Caki2 (cell line): ENCODE measurements around the gene SPECC1L. TPM values are rescaled to one million over a fixed set of nuclear protein-coding genes. Genes with fewer than 3 reads are reported as not detected.

Experiments used
- DNase-seq: peaks from one replicate; pipeline ENCODE4 v3.0.0-alpha.2; 2015; ENCODE audit warnings: low read depth
- in situ Hi-C: cut with HindIII; loops from 2 replicates; pipeline ENCODE4 v1.10.0; 2016; ENCODE audit warnings: low sequenced_read_pairs, low pct_unique_long_range_greater_than_20kb, mixed read lengths
- total RNA-seq: library from RNA; depleted of rRNA; stranded (reverse); fragments of >200 nt; shearing (Covaris generic); gene quantifications from 2 replicates; pipeline ENCODE4 v1.2.3, GENCODE V29; 2014; ENCODE audit warnings: low replicate concordance

The SPECC1L gene
- total RNA-seq, 1 experiment from 2014 or later, result 6.7 TPM

DNA sequence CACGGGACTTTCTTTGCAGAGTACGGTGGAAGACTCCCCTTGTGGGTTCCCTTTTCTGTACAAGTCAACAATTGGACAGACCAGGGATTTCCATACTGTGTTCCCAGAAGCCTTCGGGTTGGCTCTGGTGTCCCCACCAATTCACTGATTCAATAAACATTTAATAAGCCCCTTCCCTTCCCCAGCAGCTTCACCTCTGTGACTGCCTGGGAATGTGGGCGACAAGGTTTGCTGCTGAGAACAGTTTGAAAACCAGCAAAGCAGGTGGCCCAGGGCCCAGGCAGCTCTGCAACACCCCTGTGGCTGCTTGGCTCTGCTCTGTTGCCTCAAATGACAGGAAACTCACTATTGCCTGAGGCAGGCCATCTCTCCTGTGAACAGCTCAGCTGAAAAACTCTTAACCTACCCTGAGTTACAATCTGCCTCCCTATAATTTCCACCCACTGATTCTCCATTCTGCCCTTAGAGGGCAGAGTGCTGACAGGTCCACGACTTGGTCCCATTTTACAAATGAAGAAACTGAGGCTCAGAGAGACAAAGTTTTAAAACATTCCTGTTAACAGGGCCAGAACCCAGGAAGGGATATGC lies 167.2 kb downstream of the SPECC1L start:
- in situ Hi-C loops, result no loop called here

DNA sequence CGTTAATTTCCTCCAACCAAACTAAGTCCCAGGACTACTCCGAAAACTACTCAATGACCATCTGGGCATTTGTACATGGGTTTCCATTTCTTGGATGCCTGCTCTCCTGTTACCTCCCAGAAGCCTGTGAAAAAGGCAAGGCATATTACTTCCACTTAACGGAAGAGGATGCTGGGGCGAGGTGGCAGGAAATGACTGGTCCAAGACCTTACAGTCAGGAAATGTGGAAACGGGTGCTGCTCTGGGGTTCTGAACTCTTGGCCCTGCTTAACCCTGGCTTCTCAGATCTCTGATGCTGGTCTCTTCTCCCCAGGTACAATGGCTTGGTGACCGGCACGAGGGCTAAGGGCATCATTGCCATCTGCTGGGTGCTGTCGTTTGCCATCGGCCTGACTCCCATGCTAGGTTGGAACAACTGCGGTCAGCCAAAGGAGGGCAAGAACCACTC lies 169.7 kb downstream of the SPECC1L start:
- in situ Hi-C loops, result no loop called here
- no peak for DNase-seq

More for the DNA sequence above, 167.2 kb downstream of the SPECC1L start:
- DNase-seq, result no peak

DNA sequence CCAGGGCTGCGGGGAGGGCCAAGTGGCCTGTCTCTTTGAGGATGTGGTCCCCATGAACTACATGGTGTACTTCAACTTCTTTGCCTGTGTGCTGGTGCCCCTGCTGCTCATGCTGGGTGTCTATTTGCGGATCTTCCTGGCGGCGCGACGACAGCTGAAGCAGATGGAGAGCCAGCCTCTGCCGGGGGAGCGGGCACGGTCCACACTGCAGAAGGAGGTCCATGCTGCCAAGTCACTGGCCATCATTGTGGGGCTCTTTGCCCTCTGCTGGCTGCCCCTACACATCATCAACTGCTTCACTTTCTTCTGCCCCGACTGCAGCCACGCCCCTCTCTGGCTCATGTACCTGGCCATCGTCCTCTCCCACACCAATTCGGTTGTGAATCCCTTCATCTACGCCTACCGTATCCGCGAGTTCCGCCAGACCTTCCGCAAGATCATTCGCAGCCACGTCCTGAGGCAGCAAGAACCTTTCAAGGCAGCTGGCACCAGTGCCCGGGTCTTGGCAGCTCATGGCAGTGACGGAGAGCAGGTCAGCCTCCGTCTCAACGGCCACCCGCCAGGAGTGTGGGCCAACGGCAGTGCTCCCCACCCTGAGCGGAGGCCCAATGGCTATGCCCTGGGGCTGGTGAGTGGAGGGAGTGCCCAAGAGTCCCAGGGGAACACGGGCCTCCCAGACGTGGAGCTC lies 170.2 kb downstream of the SPECC1L start:
- in situ Hi-C loops, result no loop called here
- no peak for DNase-seq

DNA sequence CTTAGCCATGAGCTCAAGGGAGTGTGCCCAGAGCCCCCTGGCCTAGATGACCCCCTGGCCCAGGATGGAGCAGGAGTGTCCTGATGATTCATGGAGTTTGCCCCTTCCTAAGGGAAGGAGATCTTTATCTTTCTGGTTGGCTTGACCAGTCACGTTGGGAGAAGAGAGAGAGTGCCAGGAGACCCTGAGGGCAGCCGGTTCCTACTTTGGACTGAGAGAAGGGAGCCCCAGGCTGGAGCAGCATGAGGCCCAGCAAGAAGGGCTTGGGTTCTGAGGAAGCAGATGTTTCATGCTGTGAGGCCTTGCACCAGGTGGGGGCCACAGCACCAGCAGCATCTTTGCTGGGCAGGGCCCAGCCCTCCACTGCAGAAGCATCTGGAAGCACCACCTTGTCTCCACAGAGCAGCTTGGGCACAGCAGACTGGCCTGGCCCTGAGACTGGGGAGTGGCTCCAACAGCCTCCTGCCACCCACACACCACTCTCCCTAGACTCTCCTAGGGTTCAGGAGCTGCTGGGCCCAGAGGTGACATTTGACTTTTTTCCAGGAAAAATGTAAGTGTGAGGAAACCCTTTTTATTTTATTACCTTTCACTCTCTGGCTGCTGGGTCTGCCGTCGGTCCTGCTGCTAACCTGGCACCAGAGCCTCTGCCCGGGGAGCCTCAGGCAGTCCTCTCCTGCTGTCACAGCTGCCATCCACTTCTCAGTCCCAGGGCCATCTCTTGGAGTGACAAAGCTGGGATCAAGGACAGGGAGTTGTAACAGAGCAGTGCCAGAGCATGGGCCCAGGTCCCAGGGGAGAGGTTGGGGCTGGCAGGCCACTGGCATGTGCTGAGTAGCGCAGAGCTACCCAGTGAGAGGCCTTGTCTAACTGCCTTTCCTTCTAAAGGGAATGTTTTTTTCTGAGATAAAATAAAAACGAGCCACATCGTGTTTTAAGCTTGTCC lies 171.0 kb downstream of the SPECC1L start:
- in situ Hi-C loops, result no loop called here
- no peak for DNase-seq

DNA sequence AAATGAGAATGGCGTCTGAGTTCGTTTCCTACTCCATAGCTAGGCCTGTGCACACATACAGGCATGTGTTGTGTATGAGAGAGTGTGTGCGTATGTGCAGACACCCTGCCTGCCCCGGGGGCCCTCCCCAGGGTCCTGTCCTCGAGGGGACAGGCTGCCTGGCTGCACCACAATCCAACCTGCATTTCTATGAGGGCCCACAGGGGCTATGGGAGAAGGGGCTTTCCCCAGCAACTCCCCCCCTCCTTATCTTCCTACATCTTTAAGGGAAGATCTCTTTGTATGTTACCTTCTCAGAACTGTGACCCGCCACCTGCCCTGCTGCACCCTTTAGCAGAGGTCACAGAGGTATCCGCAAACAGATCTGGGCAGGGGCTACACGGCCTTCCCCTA lies 171.7 kb downstream of the SPECC1L start:
- no peak for DNase-seq
- in situ Hi-C loops, result no loop called here

DNA sequence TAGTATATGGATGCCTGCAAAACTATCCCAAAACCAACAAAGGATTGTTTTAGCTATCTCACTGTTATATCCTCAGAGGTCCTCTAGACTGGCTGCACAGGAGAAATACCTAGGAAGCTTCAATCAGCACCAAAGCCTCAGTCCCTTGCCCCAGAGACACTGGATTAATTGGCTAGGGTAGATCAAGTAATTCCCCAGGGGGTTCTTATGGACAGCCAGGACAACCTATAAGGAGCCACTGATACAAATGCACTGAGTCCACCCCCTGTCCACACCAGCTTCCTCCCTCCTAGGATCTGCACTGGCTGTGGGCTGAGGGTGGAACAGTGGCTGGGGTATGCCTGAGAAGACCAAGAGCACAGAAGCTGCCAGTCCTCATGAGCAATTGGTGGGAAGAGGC lies 173.0 kb downstream of the SPECC1L start:
- no peak for DNase-seq
- in situ Hi-C loops, result no loop called here

DNA sequence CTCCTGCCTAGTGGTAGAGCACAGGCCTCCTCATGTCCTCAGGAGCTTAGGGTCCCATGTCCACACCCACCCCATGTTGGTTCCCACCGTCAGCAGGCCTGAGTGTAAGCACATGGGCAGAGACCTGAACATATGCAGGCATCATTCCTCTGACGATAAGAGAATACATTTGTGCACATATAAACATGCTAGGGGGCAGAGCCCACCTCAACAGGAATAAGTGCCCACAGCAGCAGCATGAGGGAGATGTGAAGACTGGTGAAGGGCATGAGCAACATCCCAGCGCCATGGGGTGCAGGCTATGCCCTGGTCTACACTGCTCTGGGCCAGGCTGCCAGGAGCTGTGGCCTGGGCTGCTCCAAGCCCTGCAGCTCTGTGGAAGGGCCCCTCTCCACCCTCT lies 173.6 kb downstream of the SPECC1L start:
- in situ Hi-C loops, result no loop called here
- no peak for DNase-seq

DNA sequence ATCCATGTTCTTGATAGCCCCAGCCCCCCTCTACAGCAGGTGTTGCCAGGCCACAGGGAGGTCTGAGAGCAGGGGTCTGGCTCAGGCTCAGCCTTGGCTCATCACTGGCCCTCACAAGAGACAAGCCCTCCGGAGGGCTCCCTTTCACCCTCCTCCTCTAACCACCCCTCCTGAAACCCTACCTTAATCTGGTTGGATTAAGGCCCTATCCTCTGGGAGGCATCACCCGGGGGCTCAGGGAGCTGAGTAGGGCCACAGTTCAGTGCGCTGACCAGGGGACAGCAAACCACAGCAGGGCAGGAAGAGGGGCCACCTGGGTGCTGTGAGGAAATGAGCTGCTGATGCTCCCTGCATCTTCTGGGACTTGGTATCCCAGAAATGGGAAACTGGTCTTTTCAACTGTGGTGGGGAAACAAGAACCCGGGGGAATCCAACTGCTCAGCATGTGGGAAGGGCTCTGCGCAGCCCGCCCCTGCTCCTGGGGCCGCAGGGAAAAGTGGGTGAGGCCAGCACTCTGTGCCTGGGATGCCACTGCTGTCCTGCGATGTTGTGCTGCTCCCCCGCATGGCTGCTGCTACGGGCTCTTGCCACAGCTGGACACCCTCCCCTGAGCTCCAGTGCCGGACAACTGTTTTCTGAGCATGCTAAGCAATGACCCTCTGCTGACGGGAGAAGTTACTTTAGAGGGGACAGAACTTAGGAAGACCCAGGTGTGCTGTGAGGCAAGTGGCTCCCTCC lies 174.3 kb downstream of the SPECC1L start:
- in situ Hi-C loops, result no loop called here

DNA sequence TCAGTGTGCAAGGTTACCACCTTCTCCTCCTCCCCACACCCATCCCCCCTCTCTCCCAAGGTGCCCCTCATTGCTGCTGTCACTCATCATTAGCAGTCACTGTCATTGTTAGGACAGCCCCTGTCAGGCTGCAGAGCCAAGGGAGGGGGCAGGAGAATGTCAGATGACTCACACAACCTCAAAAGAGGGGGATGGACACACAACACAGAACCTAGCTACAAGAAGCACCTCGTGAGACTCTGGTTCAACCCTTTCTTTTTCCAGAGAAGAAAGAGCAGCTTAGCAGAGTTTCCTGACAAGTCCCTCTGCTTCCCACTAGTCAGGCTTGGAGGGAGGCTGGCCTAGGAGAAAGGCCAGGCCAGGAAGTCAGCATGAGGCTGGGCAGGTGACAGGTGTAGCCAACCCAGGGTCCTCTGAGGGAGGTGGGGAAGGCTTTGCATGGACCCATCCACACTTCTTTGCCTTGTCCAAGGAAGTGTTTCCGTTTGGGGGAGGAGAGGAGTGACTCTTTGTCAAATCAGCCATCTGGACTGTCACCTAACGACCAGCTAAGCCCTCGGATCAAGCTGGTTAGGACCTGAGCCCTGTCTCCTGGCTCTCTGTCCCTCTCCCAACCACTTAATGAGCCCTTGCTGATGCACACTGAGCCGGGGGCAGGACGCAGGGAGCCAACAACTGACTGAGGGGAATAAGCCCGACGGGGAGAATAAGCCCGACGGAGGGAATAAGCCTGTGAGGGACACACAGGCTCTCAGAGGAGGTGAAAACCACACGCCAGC lies 175.0 kb downstream of the SPECC1L start:
- no peak for DNase-seq
- in situ Hi-C loops, result no loop called here

More for the DNA sequence above, 174.3 kb downstream of the SPECC1L start:
- no peak for DNase-seq

DNA sequence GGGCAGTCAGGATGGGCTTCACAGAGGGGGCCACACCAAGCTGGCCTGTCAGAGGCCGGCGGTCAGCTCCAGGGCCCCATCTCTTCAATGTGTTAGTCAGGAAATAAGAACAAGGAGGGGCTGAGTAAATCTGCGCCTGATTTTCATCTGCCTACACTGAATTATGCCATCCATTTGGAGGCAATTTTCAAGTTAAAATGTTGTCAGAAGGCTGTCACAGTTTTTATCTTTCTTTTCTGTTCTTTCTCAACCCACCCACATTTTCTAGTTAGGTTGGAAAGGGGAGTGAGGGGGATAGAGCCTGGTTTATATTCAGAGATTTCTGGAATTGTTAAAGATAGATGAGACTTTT lies 175.6 kb downstream of the SPECC1L start:
- DNase-seq, result no peak
- in situ Hi-C loops, result no loop called here

DNA sequence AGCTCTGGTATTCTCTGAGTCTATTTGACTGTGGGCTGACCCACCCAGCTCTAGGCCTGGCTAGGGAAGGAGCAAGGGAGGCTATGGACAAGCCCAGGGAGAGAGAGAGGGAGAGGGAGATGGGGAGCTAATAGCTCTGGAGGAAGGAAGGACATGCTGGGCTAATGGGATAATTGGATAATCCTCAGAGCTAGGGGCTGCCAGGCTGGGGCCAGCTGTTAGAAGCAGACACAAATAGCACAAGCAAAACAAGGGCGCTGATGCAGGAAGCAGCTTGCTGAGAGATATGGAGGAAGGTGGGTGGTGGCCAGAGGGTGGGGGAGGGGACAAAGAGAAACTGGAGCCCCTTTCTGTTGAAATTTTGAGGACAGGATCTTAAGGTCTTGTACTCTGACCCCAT lies 180.0 kb downstream of the SPECC1L start:
- in situ Hi-C loops, result no loop called here
- no peak for DNase-seq

DNA sequence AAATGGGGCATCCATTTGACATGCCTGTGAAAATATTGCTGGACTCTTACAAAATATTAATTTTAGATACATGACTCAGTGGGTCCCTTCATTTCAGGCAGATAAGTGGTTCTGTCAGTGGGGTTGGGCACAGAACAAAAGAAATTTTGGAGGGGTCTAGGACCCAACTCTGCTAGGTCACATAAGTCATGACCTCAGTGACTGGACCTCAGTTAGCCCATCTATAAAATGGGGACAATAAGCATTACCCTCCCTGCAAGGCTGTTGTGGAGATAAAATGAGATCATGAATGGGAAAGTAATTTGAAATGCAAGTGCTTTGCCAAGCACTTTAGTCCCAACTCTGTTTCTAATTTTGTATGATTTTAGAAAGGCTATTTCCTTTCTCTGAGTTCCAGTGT lies 180.5 kb downstream of the SPECC1L start:
- no peak for DNase-seq
- in situ Hi-C loops, result no loop called here

DNA sequence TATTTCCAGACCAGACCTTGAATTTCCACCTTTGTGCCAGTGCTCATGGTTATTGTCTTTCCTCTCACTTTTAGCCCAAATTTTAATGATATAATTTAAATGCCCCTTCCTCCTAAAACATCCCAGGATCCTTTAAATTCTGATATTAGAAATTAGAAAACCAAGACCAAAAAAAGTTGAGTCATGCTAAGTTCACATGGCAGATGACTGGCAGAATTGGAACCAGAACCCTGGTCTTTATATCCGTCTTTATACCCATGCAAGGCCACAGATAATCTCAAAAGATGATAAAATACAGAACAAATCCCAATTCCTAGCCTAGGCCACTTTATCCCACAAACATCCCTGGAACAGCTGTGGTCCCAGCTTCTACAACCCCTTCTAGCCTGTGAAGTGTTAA lies 183.2 kb downstream of the SPECC1L start:
- in situ Hi-C loops, result no loop called here
- DNase-seq, result no peak

DNA sequence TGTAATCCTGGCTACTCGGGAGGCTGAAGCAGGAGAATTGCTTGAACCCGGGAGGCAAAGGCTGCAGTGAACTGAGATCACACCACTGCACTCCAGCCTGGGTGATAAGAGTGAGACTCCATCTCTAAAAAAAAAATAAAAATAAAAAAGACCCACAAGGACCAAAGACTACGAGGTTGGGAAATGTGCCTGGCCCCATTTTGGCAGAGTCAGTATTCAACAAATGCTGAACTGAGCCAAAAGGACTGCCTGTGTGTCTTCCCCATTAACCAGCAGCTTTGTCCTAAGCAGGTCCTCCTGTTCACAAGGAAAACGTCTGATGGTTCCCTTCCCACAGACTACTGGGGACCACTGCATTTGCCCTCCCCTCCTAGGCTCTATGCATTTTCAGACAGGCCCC lies 184.4 kb downstream of the SPECC1L start:
- no peak for DNase-seq
- in situ Hi-C loops, result no loop called here

DNA sequence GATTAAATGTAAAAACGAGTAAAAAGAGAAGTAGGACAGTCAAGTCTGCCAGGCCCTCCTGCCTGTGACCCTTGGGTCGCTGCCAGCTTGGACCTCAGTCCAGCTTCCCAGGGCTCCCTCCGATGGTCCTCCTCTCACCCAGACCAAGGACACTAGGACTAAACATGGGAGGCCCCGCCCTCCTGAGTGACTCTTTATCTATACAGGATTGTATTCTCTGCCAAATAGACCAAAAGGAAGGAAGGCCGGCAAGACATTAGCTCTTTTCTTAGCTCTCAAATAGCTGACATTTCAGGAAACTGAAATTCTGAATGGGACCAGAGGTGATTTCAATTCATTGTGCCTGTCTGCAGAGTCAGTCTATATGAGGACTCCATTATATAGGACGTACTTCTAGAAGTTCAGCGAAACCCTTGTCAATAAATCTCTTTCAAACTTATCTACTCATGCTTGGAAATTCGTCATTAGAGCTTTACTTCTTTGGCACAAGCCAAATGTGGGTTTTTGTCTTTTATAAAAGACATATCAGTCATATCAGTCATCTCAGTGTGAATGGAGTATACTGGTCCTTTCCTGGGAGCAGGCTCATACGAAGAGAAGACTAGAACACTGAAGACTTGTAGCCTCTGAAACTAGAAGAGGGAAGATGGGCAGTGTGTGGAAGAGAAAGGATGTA lies 185.3 kb downstream of the SPECC1L start:
- in situ Hi-C loops, result no loop called here

DNA sequence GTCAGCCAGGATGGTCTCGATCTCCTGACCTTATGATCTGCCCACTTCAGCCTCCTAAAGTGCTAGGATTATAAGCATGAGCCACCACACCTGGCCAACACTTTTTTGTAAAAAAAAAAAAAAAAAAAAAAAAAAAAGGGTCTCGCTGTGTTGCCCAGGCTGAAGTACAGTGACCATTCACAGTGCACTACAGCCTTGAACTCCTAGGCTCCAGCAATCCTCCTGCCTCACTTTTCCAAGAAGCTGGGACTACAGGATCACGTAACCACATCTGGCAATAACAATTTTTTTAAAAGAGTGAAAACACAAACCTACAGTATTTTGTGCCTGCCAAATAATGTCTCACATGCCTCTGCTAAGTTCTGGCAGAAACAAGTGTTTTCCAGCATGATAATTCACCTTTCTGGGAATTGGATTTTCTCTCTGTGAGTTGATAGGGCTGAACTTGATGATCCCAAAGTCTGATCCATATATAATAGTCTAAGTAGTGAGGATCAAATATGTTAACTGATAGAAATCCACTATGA lies 187.3 kb downstream of the SPECC1L start:
- in situ Hi-C loops, result no loop called here
- DNase-seq, result no peak

More for the DNA sequence above, 185.3 kb downstream of the SPECC1L start:
- no peak for DNase-seq

DNA sequence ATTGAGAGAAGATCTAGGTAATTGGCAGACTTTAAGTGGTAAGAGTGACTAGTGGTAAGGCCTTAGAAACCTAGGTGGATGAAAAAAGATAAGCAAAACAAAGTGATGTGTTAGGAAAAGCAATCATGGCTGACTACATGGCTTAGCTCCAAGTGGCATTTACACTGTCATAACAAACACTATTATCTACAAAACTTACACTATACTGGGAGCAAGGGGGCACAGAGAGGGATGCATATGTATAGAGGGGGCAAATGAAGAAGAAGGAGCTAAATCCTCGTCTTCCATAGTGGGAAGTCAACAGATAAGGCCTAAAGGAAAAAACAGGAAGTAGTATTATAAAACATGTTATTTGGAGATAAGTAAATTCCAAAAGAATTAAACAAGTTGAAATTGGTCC lies 189.3 kb downstream of the SPECC1L start:
- no peak for DNase-seq
- in situ Hi-C loops, result no loop called here
